Fibroblast of mammary gland (primary cell): ENCODE measurements around the gene VIPR2.

Experiments used
- DNase-seq: peaks from one replicate; pipeline ENCODE4 v3.0.0-alpha.2; 2010; ENCODE audit warnings: low read depth
- H3K4me3 ChIP-seq: 2 replicates; pipeline ENCODE4 v1.5.1; 2011; ENCODE audit warnings: low read depth, mild to moderate bottlenecking, low read length, moderate library complexity; ENCODE audit not compliant: control insufficient read depth
- CTCF ChIP-seq: conservative IDR thresholded peaks from 2 replicates; pipeline ENCODE4 v1.5.1; 2011; ENCODE audit warnings: low read depth, low read length, inconsistent platforms; ENCODE audit not compliant: control insufficient read depth, insufficient read depth

VIPR2 gene

GRCh38 chr7:159048656-159049055 is 96.0 kb downstream of the VIPR2 start:
- H3K4me3 ChIP-seq: no peak overlapping the region
- DNase-seq: no peak
- TF ChIP-seq CTCF: no peak

GRCh38 chr7:159047536-159047935 is 97.1 kb downstream of the VIPR2 start:
- DNase-seq: no peak
- no peak for TF ChIP-seq CTCF
- H3K4me3 ChIP-seq: no peak overlapping the region

GRCh38 chr7:159046300-159046699 is 98.4 kb downstream of the VIPR2 start:
- DNase-seq: no peak
- no peak for TF ChIP-seq CTCF
- no peak overlapping the region for H3K4me3 ChIP-seq

- DNase-seq: no peak
- TF ChIP-seq CTCF: no peak
- no peak overlapping the region for H3K4me3 ChIP-seq
Measured at GRCh38 chr7:159045839-159046238, 98.8 kb downstream of the VIPR2 start.

GRCh38 chr7:159042581-159043101 is 102.0 kb downstream of the VIPR2 start:
- no peak overlapping the region for H3K4me3 ChIP-seq
- TF ChIP-seq CTCF: no peak
- DNase-seq: no peak

GRCh38 chr7:159042103-159042502 is 102.6 kb downstream of the VIPR2 start:
- H3K4me3 ChIP-seq: no peak overlapping the region
- no peak for DNase-seq
- TF ChIP-seq CTCF: no peak
